ENCODE data around the gene SELENON. TPM values are rescaled to one million over a fixed set of nuclear protein-coding genes. Genes with fewer than 3 reads are reported as not detected.

SELENON gene
- total RNA-seq, 1 donor = 23.7 TPM

- DNase-seq (ENCODE audit: low read depth) = no peak
- no peak for TF ChIP-seq CTCF (IDR thresholded peaks at IDR 0.05; ENCODE audit: insufficient read depth, low read depth, low read length)
- no peak overlapping the region for H3K4me3 ChIP-seq (ENCODE audit: low read depth, low read length)
Observed at GRCh38 chr1:25863486-25864262, 63.7 kb downstream of the SELENON start.

- no peak for DNase-seq (ENCODE audit: low read depth)
- no peak overlapping the region for H3K4me3 ChIP-seq (ENCODE audit: low read depth, low read length)
- no peak for TF ChIP-seq CTCF (IDR thresholded peaks at IDR 0.05; ENCODE audit: insufficient read depth, low read depth, low read length)
Observed at GRCh38 chr1:25864434-25864833, 64.4 kb downstream of the SELENON start.

- no peak for TF ChIP-seq CTCF (IDR thresholded peaks at IDR 0.05; ENCODE audit: insufficient read depth, low read depth, low read length)
- no peak overlapping the region for H3K4me3 ChIP-seq (ENCODE audit: low read depth, low read length)
- no peak for DNase-seq (ENCODE audit: low read depth)
Observed at GRCh38 chr1:25866288-25866687, 66.3 kb downstream of the SELENON start.

- no peak for TF ChIP-seq CTCF (IDR thresholded peaks at IDR 0.05; ENCODE audit: insufficient read depth, low read depth, low read length)
- no peak overlapping the region for H3K4me3 ChIP-seq (ENCODE audit: low read depth, low read length)
- DNase-seq (ENCODE audit: low read depth) = no peak
Observed at GRCh38 chr1:25867210-25867991, 67.4 kb downstream of the SELENON start.

Other genes with a start within 250 kb of the SELENON start
- gene MAN1C1, start 183.4 kb upstream of the SELENON start, total RNA-seq = 3.9 and 5.2 TPM in 2 replicates
- gene MTFR1L, start 19.8 kb downstream of the SELENON start, total RNA-seq = 46.6 and 47.4 TPM in 2 replicates
- 2.9 and 3.5 TPM in 2 replicates for gene AUNIP, start 59.3 kb downstream of the SELENON start, total RNA-seq
- gene PAQR7, start 75.5 kb downstream of the SELENON start, total RNA-seq = 8.1 and 16.0 TPM in 2 replicates
- 85.9 and 99.9 TPM in 2 replicates for gene STMN1, start 106.2 kb downstream of the SELENON start, total RNA-seq
- 7.7 and 11.2 TPM in 2 replicates for gene PAFAH2, start 197.9 kb downstream of the SELENON start, total RNA-seq
- gene EXTL1, start 221.6 kb downstream of the SELENON start, total RNA-seq = 3.9 and 6.0 TPM in 2 replicates
- not detected in 2 replicates for gene SLC30A2, start 245.9 kb downstream of the SELENON start, total RNA-seq

Measured in fibroblast of villous mesenchyme (primary cell).